HEK293 (cell line): ENCODE data around the gene C1orf56.
A peak's percentile ranks its signal among the peaks of the same experiment; 100 is the strongest.

ENCODE experiments used
- AEBP2 ChIP-seq: fragments of 450-650 bp; formaldehyde crosslinking; IDR thresholded peaks from 2 replicates; pipeline ENCODE4 v1.5.1; 2016; ENCODE audit warnings: missing biosample characterization, missing genetic modification characterization, borderline replicate concordance
- PRDM4 ChIP-seq: fragments of 450-650 bp; formaldehyde crosslinking; IDR thresholded peaks from 2 replicates; pipeline ENCODE4 v1.5.1; 2017; ENCODE audit warnings: missing biosample characterization, missing genetic modification characterization
- REST ChIP-seq: fragments of 450-650 bp; formaldehyde crosslinking; IDR thresholded peaks from 2 replicates; pipeline ENCODE4 v1.5.1; 2016; ENCODE audit warnings: missing biosample characterization, missing genetic modification characterization
- TSHZ1 ChIP-seq: fragments of 450-650 bp; formaldehyde crosslinking; IDR thresholded peaks from 2 replicates; pipeline ENCODE4 v1.5.1; 2016; ENCODE audit warnings: missing biosample characterization, missing genetic modification characterization, borderline replicate concordance
- ZBTB17 ChIP-seq: fragments of 450-650 bp; formaldehyde crosslinking; IDR thresholded peaks from 2 replicates; pipeline ENCODE4 v1.5.1; 2016; ENCODE audit warnings: missing biosample characterization, missing genetic modification characterization
- ZNF155 ChIP-seq: fragments of 450-650 bp; formaldehyde crosslinking; IDR thresholded peaks from 2 replicates; pipeline ENCODE4 v1.5.1; 2016; ENCODE audit warnings: missing biosample characterization, missing genetic modification characterization
- ZNF175 ChIP-seq: fragments of 450-650 bp; formaldehyde crosslinking; IDR thresholded peaks from 2 replicates; pipeline ENCODE4 v1.5.1; 2016; ENCODE audit warnings: missing biosample characterization, missing genetic modification characterization
- ZNF513 ChIP-seq: fragments of 450-650 bp; IDR thresholded peaks from 2 replicates; pipeline ENCODE4 v1.5.1; 2018; ENCODE audit warnings: missing biosample characterization, missing genetic modification characterization
- ZNF560 ChIP-seq: fragments of 450-650 bp; formaldehyde crosslinking; IDR thresholded peaks from 2 replicates; pipeline ENCODE4 v1.5.1; 2017; ENCODE audit warnings: missing biosample characterization, missing genetic modification characterization, borderline replicate concordance
- ZNF658 ChIP-seq: fragments of 450-650 bp; formaldehyde crosslinking; IDR thresholded peaks from 2 replicates; pipeline ENCODE4; 2016; ENCODE audit warnings: missing biosample characterization, missing genetic modification characterization
- ZNF664 ChIP-seq: fragments of 450-650 bp; formaldehyde crosslinking; IDR thresholded peaks from 2 replicates; pipeline ENCODE4 v1.5.1; 2016; ENCODE audit warnings: missing biosample characterization, missing genetic modification characterization
- ZNF747 ChIP-seq: fragments of 450-650 bp; formaldehyde crosslinking; IDR thresholded peaks from 2 replicates; pipeline ENCODE4 v1.5.1; 2016; ENCODE audit warnings: missing biosample characterization, missing genetic modification characterization
- ZSCAN4 ChIP-seq: fragments of 450-650 bp; formaldehyde crosslinking; IDR thresholded peaks from 2 replicates; pipeline ENCODE4 v1.5.1; 2017; ENCODE audit warnings: missing biosample characterization, missing genetic modification characterization

C1orf56 gene

GRCh38 chr1:151059109-151060006, 11.8 kb downstream of the C1orf56 start, which contains the start of gene CDC42SE1 (continued):
- TF ChIP-seq TSHZ1 (tag by site-specific recombination) (no peak), ZNF175 (no peak), REST (no peak; the same call in 1 of the 2 replicates), ZNF560 (tag by site-specific recombination) (no peak), ZNF664 (no peak), ZSCAN4 (no peak), ZNF155 (tag by site-specific recombination) (no peak), AEBP2 (tag by site-specific recombination) (no peak), ZNF513 (no peak), PRDM4 (tag by site-specific recombination) (no peak), ZNF658 (tag by site-specific recombination) (no peak), ZBTB17 (tag by site-specific recombination) (peak; percentile 44; the same call in 1 of the 2 replicates), ZNF747 (tag by site-specific recombination) (no peak)
